PC-9 (cell line): Measurements from ENCODE around the gene QRICH2. TPM values are rescaled to one million over a fixed set of nuclear protein-coding genes. Genes with fewer than 3 reads are reported as not detected.

Experiments
- BruUV-seq: library from RNA; stranded (reverse); fragments of 400-500 nt; replicated peaks from 2 replicates; lab custom pipeline; 2021; lab: Mats Ljungman, UMichigan
- CTCF ChIA-PET: fragments of 300-600 bp; sonication (Branson Sonifier 250); formaldehyde crosslinking; loops from one replicate; lab custom pipeline; 2022; ENCODE audit warnings: antibody characterized with exemption; lab: Charles Lee
- POLR2A ChIA-PET: fragments of 300-600 bp; sonication (Branson Sonifier 250); formaldehyde crosslinking; loops from one replicate; lab custom pipeline; 2022; ENCODE audit warnings: antibody characterized with exemption; ENCODE audit not compliant: unreplicated experiment; lab: Charles Lee
- DNase-seq, 2 experiments: peaks; one replicate each; pipeline versions ENCODE4 v3.0.0 to v3.0.0-alpha.2; 2015 to 2022; ENCODE audit warnings: mixed read lengths in 1 of 2
- H2AFZ ChIP-seq: fragments of 200-600 bp; sonication (generic); 2 replicates; pipeline ENCODE4 v1.8.1; 2017; ENCODE audit warnings: antibody characterized with exemption
- H3F3A ChIP-seq: fragments of 200-600 bp; sonication (generic); 2 replicates; pipeline ENCODE4 v1.8.1; 2017; ENCODE audit warnings: antibody characterized with exemption, mild to moderate bottlenecking, low read depth; ENCODE audit not compliant: insufficient read depth
- H3K27ac ChIP-seq: fragments of 200-600 bp; sonication (generic); 2 replicates; pipeline ENCODE4 v1.6.1; 2016; ENCODE audit warnings: mixed run types
- H3K27me3 ChIP-seq: fragments of 200-600 bp; sonication (generic); 2 replicates; pipeline ENCODE4 v1.6.1; 2016; ENCODE audit warnings: low read depth, mixed run types; ENCODE audit not compliant: insufficient read depth
- H3K36me3 ChIP-seq: fragments of 200-600 bp; sonication (generic); 2 replicates; pipeline ENCODE4 v1.6.1; 2016; ENCODE audit warnings: low read depth, mixed run types
- H3K4me1 ChIP-seq: fragments of 200-600 bp; sonication (generic); replicated peaks from 2 replicates; pipeline ENCODE4 v1.6.1; 2016; ENCODE audit warnings: mixed run types; ENCODE audit not compliant: insufficient read depth
- H3K4me2 ChIP-seq: fragments of 200-600 bp; sonication (generic); 2 replicates; pipeline ENCODE4 v1.6.1; 2017; ENCODE audit warnings: mixed run types
- H3K4me3 ChIP-seq: fragments of 200-600 bp; sonication (generic); 2 replicates; pipeline ENCODE4 v1.6.1; 2016; ENCODE audit warnings: mixed run types
- H3K79me2 ChIP-seq: fragments of 200-600 bp; sonication (generic); 2 replicates; pipeline ENCODE4 v1.6.1; 2017; ENCODE audit warnings: low read depth, mixed run types
- H3K9me2 ChIP-seq: fragments of 200-600 bp; sonication (generic); 2 replicates; pipeline ENCODE4 v1.8.1; 2017; ENCODE audit warnings: mild to moderate bottlenecking; ENCODE audit not compliant: insufficient read depth
- H3K9me3 ChIP-seq: fragments of 200-600 bp; sonication (generic); 2 replicates; pipeline ENCODE4 v1.8.1; 2016; ENCODE audit warnings: low read depth; ENCODE audit not compliant: insufficient read depth
- H4K20me1 ChIP-seq: fragments of 200-600 bp; sonication (generic); 2 replicates; pipeline ENCODE4 v1.8.1; 2017; ENCODE audit not compliant: insufficient read depth
- EZH2 ChIP-seq: fragments of 200-600 bp; sonication (generic); IDR thresholded peaks from 2 replicates; pipeline ENCODE4 v1.8.0; 2017; ENCODE audit warnings: antibody characterized with exemption, low read depth
- intact Hi-C: fragments of 100-400 bp; cut with micrococcal nuclease; formaldehyde crosslinking; loops from one replicate; pipeline ENCODE4 v1.10.0; 2022; ENCODE audit not compliant: unreplicated experiment
- total RNA-seq: library from RNA; stranded (reverse); gene quantifications from 2 replicates; pipeline ENCODE4 v1.2.3, GENCODE V29; 2021
- TF ChIP-seq, protein P1 (sequence below): fragments of 200-600 bp; sonication (generic); conservative IDR thresholded peaks from 2 replicates; pipeline ENCODE4 v1.6.1; 2017; ENCODE audit warnings: mixed run types, antibody characterized with exemption, mild to moderate bottlenecking, moderate library complexity

Gene QRICH2
- total RNA-seq, 1 experiment from 2014 or later, result 3.3 TPM

GRCh38 chr17:76272541-76273444, 35.3 kb downstream of the QRICH2 start:
- intact Hi-C loops, result loop anchor here (10.0 kb wide), 2 partner anchors 368 to 498 kb away; partner anchors contain the start of gene MRPL38
- Histone ChIP-seq H2AFZ (no peak overlapping the region), H3F3A (peaks cover 13% of the 10 kb centered on the region), H4K20me1 (peaks cover 5% of the 10 kb centered on the region; the same call in 1 of the 2 replicates), H3K79me2 (peaks cover 20% of the 10 kb centered on the region), H3K27ac (no peak overlapping the region), H3K36me3 (no peaks in the 10 kb centered on the region), H3K9me3 (no peaks in the 10 kb centered on the region), H3K9me2 (no peaks in the 10 kb centered on the region), H3K4me3 (no peak overlapping the region), H3K4me2 (no peak overlapping the region), H3K27me3 (no peaks in the 10 kb centered on the region), H3K4me1 (peaks cover 22% of the 10 kb centered on the region)
- no peak for TF ChIP-seq EZH2
- TF ChIP-seq, protein P1, sequence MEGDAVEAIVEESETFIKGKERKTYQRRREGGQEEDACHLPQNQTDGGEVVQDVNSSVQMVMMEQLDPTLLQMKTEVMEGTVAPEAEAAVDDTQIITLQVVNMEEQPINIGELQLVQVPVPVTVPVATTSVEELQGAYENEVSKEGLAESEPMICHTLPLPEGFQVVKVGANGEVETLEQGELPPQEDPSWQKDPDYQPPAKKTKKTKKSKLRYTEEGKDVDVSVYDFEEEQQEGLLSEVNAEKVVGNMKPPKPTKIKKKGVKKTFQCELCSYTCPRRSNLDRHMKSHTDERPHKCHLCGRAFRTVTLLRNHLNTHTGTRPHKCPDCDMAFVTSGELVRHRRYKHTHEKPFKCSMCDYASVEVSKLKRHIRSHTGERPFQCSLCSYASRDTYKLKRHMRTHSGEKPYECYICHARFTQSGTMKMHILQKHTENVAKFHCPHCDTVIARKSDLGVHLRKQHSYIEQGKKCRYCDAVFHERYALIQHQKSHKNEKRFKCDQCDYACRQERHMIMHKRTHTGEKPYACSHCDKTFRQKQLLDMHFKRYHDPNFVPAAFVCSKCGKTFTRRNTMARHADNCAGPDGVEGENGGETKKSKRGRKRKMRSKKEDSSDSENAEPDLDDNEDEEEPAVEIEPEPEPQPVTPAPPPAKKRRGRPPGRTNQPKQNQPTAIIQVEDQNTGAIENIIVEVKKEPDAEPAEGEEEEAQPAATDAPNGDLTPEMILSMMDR, result no peak
- CTCF ChIA-PET, result no interaction called here
- DNase-seq, result no peak
- BruUV-seq, result no TSS peak
- POLR2A ChIA-PET, result no interaction called here

GRCh38 chr17:76271669-76272540, 36.2 kb downstream of the QRICH2 start:
- POLR2A ChIA-PET, result interaction anchor here (0.6 kb wide), 1 partner anchor 1183 kb away, joined by 3 read pairs; no protein-coding TSS in a partner anchor
- BruUV-seq, result no TSS peak
- TF ChIP-seq, protein P1, result no peak
- TF ChIP-seq EZH2, result no peak
- H3K4me1 ChIP-seq, result peaks cover 22% of the 10 kb centered on the region
- intact Hi-C loops, result loop anchor here (10.0 kb wide), 2 partner anchors 367 to 497 kb away; partner anchors contain the start of gene MRPL38
- H4K20me1 ChIP-seq, result peaks cover 5% of the 10 kb centered on the region; the same call in 1 of the 2 replicates
- no peaks in the 10 kb centered on the region for H3K27me3 ChIP-seq
- H3K9me3 ChIP-seq, result no peaks in the 10 kb centered on the region
- no peak overlapping the region for H3K4me3 ChIP-seq
- peaks cover 13% of the 10 kb centered on the region for H3F3A ChIP-seq
- no peak overlapping the region for H2AFZ ChIP-seq
- H3K27ac ChIP-seq, result no peak overlapping the region
- H3K4me2 ChIP-seq, result no peak overlapping the region
- no peaks in the 10 kb centered on the region for H3K9me2 ChIP-seq
- no peak for DNase-seq
- CTCF ChIA-PET, result no interaction called here
- H3K79me2 ChIP-seq, result peaks cover 28% of the 10 kb centered on the region
- H3K36me3 ChIP-seq, result no peaks in the 10 kb centered on the region
